GM18502 (cell line): ENCODE results near the gene FAM162B.
A peak's percentile ranks its signal among the peaks of the same experiment; 100 is the strongest.
"Not testable (repeated sequence)": the region's sequence is repeated elsewhere in the genome, so short reads cannot be mapped to it uniquely, and the experiment has no call there.

Experiments
- ATAC-seq: cut with Tn5 transposase; IDR thresholded peaks from one replicate; pipeline ENCODE4 v1.9.1; 2021; ENCODE audit warnings: mild to moderate bottlenecking; ENCODE audit not compliant: unreplicated experiment, poor library complexity

Gene FAM162B

DNA sequence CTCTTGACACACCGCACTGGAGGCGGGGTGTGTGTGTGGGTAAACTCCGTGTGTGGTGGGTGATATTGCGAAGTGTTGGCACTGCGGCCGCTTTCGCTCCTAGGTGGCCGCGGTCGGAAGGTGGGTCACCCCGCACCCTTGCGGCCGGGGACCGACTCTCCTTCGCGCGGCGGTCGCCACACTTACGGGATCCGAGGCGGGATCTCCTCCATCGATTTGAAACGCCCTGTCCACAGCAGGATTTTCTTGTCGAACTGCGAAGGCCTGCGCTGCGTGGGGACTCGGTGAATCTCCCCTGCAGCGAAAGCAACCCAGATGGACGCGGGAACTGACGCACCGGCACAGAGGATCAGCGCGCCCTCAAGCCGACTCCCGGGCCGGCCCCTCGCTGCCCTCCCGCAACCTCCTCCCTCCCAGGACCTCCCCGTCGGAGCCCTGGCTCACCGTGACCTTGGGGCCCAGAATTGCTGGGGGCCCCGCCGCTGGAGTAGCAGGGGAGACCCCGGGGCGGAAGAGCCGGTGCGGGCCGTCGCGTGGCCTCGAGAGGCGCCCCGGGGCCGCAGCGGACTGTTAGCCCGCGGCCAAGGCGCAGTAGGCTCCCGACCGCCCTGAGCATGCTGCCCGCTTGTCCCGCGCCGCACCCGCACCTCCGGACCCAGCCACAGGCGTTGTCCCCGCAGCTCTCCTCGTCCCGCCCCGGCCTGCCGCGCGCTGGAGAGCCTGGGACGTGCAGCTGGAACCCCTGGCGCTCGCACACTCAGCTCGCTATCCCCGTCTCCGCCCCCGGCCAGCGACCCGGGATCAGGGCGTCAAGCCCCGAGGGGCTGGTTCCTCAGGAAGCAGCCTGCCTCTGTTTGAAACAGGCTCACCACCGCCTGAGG is at the start of gene FAM162B:
Gene FAM162B (minus strand): TSS at position 759 of the 881 bp plus-strand sequence. CDS start 143 bp downstream, at position 616.
- peak; percentile 50 for ATAC-seq

DNA sequence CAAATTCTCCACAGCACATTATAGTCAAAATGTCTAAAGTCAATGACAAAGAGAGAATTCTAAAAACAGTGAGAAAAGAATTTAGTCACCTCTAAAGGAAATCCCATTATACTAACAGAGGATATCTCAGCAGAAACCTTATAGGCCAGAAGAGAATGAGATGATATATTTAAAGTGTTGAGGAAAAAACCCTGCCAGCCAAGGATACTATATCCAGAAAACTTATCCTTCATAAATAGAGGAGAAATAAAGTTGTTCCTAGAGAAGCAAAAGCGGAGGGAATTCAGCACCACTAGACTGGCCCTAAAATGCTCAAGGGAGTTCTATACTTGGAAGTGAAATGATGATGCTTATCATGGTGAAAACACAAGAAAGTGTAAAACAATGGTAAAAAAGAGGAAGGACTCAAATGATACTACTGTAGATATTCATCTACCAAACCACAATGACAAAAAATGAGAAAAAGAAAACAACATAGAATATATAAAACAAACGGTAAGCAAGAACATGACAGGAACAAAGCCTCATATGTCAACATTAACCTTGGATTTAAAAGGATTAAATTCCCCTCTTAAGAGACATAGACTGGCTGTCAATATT is 46.6 kb upstream of the FAM162B start:
- ATAC-seq: peak; percentile 52

DNA sequence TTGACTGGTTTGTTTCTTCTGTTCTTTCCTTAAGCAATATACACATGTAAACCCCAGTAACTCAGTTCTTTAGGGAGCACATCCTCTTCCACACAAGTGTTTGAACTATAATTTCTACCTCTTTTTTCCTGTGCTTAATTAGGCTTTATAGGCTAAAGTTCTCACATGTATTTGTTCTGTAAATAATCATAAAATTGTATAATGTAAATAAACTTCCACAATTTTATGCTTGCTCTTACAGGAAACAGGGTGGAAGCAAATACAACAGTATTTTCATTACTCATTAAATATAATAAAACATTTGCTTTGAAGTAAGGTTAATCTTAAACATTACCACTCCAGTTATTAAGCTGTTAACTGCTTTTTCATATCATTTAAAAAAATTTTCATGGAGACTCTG is 36.5 kb upstream of the FAM162B start:
- ATAC-seq: no peak

- no peak for ATAC-seq
Observed at GRCh38 chr6:116799945-116800344, 34.4 kb upstream of the FAM162B start.

GRCh38 chr6:116797585-116797984 is 32.1 kb upstream of the FAM162B start:
- no peak for ATAC-seq

DNA sequence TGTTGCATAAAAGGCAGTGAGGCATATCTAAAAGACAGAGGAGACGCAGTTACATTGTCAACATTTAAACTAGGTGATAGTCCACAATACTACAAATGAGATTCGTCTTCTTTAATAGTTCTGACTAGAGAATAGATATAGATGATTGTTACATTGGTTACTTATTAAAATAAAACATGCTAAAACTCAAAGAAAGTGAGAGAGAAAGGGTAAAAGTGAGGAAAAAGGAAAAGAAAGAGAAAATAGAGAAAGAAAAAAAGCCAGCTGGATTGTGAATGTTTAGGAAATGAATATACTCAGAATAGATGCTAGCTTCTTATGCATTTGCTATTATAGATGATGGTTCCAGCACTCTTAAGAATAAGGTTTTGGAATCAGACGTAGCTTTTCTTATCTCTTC is 27.7 kb upstream of the FAM162B start:
- no peak for ATAC-seq

- no peak for ATAC-seq
Observed at GRCh38 chr6:116783852-116784251, 18.3 kb upstream of the FAM162B start.

DNA sequence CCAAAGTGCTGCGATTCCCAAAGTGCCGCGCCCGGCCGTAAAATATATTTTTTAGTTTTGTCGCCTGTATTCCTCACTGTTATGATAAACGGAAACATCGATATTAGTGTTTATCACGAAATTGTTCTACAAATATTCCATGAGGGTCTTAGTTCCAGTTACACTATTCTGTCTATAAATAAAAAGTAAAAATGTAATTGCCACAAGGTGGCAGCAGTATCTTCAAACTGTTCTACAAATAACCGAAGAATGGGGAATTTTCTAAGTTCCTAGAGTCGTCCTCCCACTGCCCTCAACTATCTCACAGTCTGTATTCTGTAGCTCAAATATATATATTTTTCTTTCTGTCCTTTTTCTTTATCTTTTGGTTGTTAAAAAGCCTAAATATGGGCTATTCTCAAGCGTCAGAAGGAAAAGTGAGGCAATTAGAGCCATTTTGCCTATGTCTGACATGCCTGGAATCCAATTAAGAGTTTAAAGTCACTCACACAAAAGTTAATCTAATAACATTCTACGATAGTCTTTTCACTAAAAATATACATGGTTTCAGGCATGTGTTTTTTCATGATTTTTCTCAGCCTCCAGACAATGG is 14.2 kb upstream of the FAM162B start:
- ATAC-seq: peak; percentile 76

DNA sequence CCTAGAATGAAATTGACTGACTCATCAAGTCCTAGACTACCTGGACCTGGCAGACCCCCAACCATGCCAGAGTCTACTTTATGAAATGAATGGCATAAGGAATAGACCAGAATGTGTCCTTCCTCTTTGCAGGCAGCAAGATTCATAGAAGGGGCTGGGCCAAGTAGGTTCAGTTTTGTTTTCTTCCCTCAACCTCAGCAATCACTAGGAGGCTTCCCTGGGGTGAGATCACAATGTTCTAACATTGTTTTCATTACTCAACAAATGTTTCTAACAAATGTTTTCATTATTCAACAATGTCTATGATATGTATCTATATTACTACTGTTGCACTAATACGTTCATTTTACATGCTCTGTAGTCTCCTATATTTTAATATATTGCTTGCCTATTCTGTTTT is 8.4 kb upstream of the FAM162B start:
- no peak for ATAC-seq

DNA sequence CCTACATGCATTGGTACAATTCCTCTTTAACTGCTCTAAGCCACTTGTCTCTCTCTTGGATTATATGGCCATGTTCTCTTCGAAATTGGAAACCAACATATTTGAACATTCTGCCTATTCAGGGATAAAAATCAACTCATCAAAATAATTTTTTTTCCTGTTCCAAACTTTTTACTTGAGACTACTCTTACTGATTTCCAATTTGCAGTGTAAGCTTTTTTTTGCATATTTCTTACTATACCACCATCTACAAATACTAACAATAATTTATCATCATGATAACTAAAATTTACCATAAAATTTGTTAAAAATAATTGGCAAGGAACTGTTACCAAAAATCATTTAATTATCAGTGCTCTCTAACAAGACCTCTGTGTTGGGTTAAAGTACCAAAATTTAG is 6.9 kb upstream of the FAM162B start:
- ATAC-seq: no peak

GRCh38 chr6:116767715-116768114 is 2.2 kb upstream of the FAM162B start:
- ATAC-seq: no peak

DNA sequence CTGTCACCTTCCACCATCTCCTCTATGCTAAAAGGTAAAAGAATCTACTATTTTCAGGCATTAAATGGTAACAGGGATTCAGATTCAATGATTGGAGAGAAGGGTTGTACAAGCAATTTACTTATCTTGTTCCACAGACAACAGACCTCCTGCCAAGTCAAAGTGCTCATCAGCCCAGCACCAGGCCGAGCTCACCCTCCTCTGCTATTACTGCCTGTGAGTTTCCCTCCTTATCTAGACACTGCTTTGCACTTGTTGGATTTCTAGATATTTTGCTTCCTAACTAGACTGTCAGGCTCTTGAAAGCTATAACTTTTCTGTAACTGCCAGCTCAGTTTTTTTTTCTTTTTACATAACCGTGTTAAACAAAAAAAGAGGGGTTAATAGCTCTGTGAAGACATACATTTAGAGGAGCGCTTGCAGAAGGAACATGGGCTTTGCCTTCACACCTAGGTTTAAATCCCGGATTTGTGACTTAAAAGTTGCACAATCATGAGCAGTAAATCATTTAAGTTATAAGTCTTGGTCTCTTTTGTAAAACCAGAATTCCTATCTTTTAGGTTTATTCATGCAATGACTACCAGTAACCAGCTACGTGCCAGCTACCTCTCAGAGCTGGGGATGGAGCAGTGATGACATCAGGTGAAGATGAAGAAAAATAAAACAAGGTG is 1.1 kb upstream of the FAM162B start:
- no peak for ATAC-seq

DNA sequence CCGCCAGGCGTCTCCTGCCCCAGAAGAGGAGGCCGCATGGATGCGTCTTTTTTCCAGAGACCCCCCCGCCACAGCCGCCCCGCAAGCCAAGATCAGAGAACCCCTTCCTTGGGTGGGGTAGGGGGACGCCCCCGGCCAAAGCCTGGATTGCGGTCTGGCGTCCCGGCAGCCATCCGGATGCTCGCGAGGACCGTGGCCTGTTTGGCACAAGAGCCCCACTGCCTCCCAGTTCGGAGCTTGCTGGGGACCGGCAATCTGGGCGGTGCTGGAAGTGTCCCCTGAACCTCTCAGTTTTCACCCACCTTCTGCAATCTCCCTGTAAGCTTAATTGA is 924 bp downstream of the FAM162B start:
- no peak for ATAC-seq

DNA sequence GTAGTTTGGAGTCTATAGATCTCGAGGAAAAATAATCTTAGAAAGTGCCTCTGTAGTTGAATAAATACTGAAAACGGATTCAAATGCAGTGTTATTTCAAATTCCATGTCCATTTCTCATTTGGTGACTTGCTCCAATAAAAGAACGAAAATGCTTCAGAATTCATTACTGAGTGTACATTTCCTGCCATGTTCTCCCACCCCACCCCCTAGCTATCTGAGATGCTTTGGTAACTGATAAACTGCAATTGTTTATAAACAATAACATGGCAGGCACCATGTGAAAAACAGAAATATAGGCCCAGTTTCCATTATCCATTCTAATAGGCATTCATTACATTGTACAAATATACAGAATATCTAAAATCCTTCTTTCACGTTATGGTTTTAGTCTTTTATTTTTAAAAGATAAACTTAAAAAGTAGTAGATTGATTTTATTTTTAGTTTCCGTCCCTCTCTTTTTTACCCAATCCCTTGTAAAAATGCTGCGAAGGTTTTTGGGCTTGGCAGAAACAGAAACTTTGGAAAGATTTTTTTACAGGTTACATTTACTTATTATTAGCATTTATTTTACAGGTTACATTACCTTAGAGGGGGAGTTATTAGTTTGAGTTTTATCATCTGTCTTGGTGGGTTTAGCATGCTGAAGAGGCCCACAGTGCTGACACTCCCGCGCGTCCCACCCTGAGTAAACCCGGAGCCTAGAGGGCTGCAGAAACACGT is 1.5 kb downstream of the FAM162B start:
- no peak for ATAC-seq

DNA sequence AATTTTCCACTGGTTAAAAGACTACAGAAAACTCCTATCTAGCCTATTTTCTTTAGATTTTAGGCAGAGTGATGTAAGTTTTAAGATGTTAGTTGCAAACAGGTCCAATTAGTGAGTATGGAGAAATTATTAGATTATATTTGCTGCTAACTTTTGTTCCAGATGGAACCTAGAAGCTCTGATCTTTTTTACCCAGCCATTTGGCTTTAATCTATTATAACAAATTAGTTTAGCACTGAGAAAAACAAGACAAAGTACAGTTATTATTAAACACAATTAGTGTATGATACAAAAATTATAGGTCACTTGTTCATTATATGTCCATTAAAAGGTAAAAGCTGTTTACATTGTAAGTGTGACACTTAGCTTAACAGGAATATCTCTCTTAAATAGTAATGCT is 2.5 kb downstream of the FAM162B start:
- no peak for ATAC-seq

GRCh38 chr6:116762235-116762634 is 3.3 kb downstream of the FAM162B start:
- ATAC-seq: no peak

DNA sequence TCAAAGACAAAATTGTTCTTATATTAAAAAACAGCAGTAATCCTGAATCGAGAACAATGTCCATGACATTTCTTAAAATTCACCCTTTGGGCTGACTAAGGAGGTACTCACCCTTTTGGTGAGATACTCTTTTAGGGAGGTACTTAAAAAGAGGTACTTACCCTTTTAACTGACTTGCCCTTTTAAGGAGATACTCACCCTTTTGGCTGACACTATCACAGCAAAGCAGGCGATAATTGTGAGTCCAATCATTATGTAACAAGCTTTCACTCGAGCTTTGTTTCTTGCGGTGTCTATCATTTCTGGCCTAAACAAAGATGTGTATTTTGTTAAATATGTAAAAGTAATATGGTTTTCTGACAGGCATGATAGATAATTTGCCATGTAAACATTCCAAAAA is 3.7 kb downstream of the FAM162B start:
- ATAC-seq: no peak

GRCh38 chr6:116745176-116745575 is 20.3 kb downstream of the FAM162B start:
- ATAC-seq: no peak

DNA sequence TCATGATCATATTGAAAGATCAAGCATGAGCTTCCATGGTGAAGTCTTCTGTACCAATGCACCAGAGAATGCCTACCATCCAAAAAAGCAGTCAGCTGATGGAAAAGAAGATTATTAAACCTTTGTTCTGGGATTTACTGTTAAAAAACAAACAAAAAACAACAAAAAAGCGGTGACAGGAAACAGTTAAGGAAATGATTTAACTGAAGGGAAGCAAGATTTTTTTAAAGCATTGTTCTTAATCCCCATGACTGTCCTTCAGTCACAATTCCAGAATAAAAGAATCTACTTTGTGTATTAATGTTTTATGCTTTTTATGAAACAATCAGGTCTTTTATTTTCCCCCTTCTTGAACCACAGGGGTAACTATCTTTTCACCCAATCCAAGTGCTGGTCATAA is 23.9 kb downstream of the FAM162B start:
- ATAC-seq: no peak

- not testable (repeated sequence) for ATAC-seq
Observed at GRCh38 chr6:116740486-116740885, 25.0 kb downstream of the FAM162B start.
